ENCODE results near the gene SEC14L5.
A peak's percentile ranks its signal among the peaks of the same experiment; 100 is the strongest.

DNA sequence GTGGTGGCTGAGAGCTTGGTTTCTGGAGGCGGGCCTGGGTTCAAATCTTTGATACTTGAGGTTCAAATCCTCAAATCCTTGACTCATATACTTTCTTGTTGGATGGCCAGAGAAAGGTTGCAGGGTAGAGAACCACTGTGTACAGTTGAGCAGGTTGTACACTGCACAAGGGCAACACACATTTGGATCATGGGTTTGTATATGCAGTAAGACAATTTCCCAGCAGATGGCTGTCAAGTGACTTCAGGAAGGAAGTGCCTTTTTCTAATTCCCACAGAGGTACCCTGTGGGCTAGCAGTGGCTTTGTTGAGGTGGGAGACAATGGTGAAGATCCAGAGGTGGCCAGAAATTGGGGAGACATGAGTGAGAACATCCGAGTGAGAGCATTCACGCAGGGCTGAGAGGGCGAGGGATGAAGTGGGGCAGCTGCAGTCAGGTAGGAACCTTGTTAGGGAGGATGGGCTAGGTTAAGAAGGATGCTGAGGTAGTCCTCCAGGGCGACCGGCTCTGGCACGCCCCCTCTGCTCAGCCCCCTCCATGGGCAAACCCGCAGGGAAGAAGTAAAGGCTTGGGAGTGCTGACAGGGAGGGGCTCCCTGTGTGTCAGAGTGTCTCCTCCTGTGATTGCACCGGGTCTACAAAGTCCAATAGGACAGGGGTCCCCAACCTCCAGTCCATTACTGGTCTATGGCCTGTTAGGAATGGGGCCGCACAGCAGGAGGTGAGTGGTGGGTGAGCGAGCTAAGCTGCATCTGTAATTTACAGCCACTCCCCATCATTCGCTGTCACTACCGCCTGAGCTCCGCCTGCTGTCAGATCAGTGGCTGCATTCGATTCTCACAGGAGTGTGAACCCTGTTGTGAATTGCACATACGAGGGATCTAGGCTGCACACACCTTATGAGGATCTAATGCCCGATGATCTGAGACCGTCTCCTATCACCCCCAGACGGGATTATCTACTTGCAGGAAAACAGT lies 104.9 kb downstream of the SEC14L5 start:
- TF ChIP-seq, protein P1, sequence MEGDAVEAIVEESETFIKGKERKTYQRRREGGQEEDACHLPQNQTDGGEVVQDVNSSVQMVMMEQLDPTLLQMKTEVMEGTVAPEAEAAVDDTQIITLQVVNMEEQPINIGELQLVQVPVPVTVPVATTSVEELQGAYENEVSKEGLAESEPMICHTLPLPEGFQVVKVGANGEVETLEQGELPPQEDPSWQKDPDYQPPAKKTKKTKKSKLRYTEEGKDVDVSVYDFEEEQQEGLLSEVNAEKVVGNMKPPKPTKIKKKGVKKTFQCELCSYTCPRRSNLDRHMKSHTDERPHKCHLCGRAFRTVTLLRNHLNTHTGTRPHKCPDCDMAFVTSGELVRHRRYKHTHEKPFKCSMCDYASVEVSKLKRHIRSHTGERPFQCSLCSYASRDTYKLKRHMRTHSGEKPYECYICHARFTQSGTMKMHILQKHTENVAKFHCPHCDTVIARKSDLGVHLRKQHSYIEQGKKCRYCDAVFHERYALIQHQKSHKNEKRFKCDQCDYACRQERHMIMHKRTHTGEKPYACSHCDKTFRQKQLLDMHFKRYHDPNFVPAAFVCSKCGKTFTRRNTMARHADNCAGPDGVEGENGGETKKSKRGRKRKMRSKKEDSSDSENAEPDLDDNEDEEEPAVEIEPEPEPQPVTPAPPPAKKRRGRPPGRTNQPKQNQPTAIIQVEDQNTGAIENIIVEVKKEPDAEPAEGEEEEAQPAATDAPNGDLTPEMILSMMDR (IDR thresholded peaks at IDR 0.05): peak in 3 of 5 experiments; percentile 10 to 13 (median 11)
- no peak for TF ChIP-seq POLR2AphosphoS5 (IDR thresholded peaks at IDR 0.05)
